ENCODE measurements around the gene KCNK7.
A peak's percentile ranks its signal among the peaks of the same experiment; 100 is the strongest.

Gene KCNK7

GRCh38 chr11:65571420-65571819 lies 24.2 kb downstream of the KCNK7 start:
- no peak for DNase-seq

GRCh38 chr11:65569973-65570918 lies 25.4 kb downstream of the KCNK7 start, which contains the start of gene ZNRD2:
Gene ZNRD2, plus strand, starts transcription at chr11:65570477. Its CDS starts 15 bp downstream, at chr11:65570492.
- peak; percentile 98 for DNase-seq

GRCh38 chr11:65569164-65569972 lies 26.2 kb downstream of the KCNK7 start:
- no peak for DNase-seq

- DNase-seq: peak; percentile 57
Measured at GRCh38 chr11:65565624-65566453, 29.8 kb downstream of the KCNK7 start.

GRCh38 chr11:65564879-65565559 lies 30.6 kb downstream of the KCNK7 start:
- DNase-seq: peak; percentile 56

- DNase-seq: no peak
Measured at GRCh38 chr11:65563601-65564000, 32.0 kb downstream of the KCNK7 start.

GRCh38 chr11:65562788-65563187 lies 32.8 kb downstream of the KCNK7 start:
- no peak for DNase-seq

- DNase-seq: no peak
Measured at GRCh38 chr11:65562020-65562419, 33.6 kb downstream of the KCNK7 start.

- DNase-seq: peak; percentile 46
Measured at GRCh38 chr11:65560555-65561418, 34.8 kb downstream of the KCNK7 start.

GRCh38 chr11:65559951-65560537 lies 35.6 kb downstream of the KCNK7 start:
- DNase-seq: no peak

GRCh38 chr11:65559535-65559934 lies 36.1 kb downstream of the KCNK7 start:
- DNase-seq: no peak

GRCh38 chr11:65558930-65559509 lies 36.6 kb downstream of the KCNK7 start:
- DNase-seq: no peak

GRCh38 chr11:65558002-65558929 lies 37.3 kb downstream of the KCNK7 start, which contains the start of gene LTBP3:
Gene LTBP3, minus strand, starts transcription at chr11:65558359. Its CDS starts 400 bp downstream, at chr11:65557959.
- peak; percentile 68 for DNase-seq

GRCh38 chr11:65557280-65558001 lies 38.2 kb downstream of the KCNK7 start:
- DNase-seq: peak; percentile 43

GRCh38 chr11:65556470-65557279 lies 38.9 kb downstream of the KCNK7 start:
- DNase-seq: no peak

- peak; percentile 35 for DNase-seq
Measured at GRCh38 chr11:65555693-65556231, 39.8 kb downstream of the KCNK7 start.

- DNase-seq: no peak
Measured at GRCh38 chr11:65554842-65555430, 40.7 kb downstream of the KCNK7 start.

Data from CD4-positive, alpha-beta T cell treated with Interleukin-17A for 4 hours (primary cell).